CD4-positive, alpha-beta T cell treated with Interleukin-6 at 100 ng/mL for 8 hours (primary cell): ENCODE data around the gene INPP5A.

Source experiments
- DNase-seq: peaks from one replicate; pipeline ENCODE4 v3.0.0-alpha.2; 2020; ENCODE audit warnings: mixed read lengths, low spot score

The INPP5A gene

GRCh38 chr10:132648851-132649528 lies 111.4 kb downstream of the INPP5A start:
- DNase-seq, result no peak

- DNase-seq, result no peak
Measured at GRCh38 chr10:132649651-132650360, 112.2 kb downstream of the INPP5A start.

GRCh38 chr10:132650611-132651250 lies 113.1 kb downstream of the INPP5A start:
- no peak for DNase-seq

GRCh38 chr10:132651511-132652029 lies 114.0 kb downstream of the INPP5A start:
- no peak for DNase-seq

GRCh38 chr10:132652446-132652845 lies 114.9 kb downstream of the INPP5A start:
- DNase-seq, result no peak

- no peak for DNase-seq
Measured at GRCh38 chr10:132652936-132653590, 115.5 kb downstream of the INPP5A start.

- DNase-seq, result no peak
Measured at GRCh38 chr10:132653721-132654120, 116.1 kb downstream of the INPP5A start.

GRCh38 chr10:132654121-132654571 lies 116.6 kb downstream of the INPP5A start:
- no peak for DNase-seq

- peak; percentile 22 for DNase-seq
Measured at GRCh38 chr10:132654708-132655661, 117.4 kb downstream of the INPP5A start.

- DNase-seq, result no peak
Measured at GRCh38 chr10:132655735-132656134, 118.1 kb downstream of the INPP5A start.

GRCh38 chr10:132656283-132657126 lies 118.9 kb downstream of the INPP5A start:
- no peak for DNase-seq

- DNase-seq, result no peak
Measured at GRCh38 chr10:132657127-132657706, 119.6 kb downstream of the INPP5A start.

- DNase-seq, result no peak
Measured at GRCh38 chr10:132657748-132658147, 120.2 kb downstream of the INPP5A start.

GRCh38 chr10:132658546-132659205 lies 121.1 kb downstream of the INPP5A start:
- no peak for DNase-seq

- no peak for DNase-seq
Measured at GRCh38 chr10:132659206-132660091, 121.9 kb downstream of the INPP5A start.

- no peak for DNase-seq
Measured at GRCh38 chr10:132660385-132660784, 122.8 kb downstream of the INPP5A start.

GRCh38 chr10:132662186-132662920 lies 124.8 kb downstream of the INPP5A start:
- no peak for DNase-seq
